HG03575 (cell line): ENCODE measurements around the gene ZCCHC2.

Source experiments
- ATAC-seq: cut with Tn5 transposase; IDR thresholded peaks from one replicate; pipeline ENCODE4 v1.9.1; 2021; ENCODE audit not compliant: unreplicated experiment, insufficient number of reproducible peaks, low FRiP score; ENCODE audit errors: extremely low read depth

Gene ZCCHC2

DNA sequence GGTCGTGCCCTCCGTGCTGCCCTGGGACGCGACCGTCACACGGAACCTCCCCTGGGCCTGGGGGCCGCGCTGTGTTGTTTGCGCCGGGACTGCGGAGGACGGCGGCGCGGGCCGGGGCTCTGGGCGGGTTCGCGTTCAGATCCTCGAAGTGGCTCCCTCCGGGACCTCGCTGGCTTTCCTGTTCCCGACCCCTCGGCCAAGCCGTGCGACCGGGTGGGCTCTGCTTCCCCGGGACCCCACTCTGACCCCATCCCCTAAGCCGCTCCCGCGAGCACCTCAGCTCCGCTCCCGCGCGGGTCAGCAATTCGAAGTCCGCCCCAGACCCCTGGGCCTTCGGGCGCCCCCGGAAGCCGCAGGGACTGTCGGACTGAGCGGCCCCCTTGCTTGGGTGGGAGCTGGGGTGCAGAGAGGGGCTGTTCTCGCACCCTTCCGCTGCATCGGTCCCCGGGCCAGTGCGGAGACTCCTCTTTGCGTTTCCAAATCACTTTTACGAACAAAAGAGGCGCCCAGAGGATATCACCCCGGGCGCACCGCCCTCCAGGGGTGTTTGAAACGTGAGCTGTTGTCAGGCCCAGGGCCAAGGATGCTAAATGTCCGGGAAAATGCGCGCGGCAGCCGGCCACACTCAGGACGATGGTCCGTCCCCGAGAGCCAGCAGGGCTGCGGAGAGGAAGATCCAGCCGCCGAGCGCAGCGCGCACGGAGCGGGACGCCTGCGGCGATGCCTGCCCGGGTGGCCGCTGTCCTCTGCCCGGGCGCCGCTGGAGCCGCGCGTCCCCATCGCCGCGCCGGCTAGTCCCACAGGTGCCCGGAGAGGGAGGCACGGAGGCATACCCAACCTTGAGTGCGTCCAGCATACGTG is 73.5 kb downstream of the ZCCHC2 start:
- ATAC-seq = no peak

DNA sequence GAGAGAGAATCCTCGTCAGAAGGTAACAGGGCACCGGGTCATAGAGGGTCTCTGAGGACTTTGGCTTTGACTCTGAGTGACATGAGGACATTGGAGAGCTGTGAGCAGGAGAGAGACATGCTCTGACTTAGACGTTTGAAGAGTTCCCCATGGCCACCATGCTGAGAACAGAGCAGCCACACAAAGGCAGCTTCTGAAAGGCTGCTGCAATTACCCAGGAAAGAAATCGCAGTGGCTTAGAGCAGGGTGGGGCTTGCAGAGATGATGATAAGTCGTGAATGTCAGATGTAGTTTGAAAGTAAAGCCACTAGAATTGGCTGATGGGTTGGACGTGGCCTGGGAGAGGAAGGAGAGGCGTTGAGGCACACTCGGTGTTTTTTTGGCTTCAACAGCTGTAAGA is 79.0 kb downstream of the ZCCHC2 start:
- no peak for ATAC-seq

DNA sequence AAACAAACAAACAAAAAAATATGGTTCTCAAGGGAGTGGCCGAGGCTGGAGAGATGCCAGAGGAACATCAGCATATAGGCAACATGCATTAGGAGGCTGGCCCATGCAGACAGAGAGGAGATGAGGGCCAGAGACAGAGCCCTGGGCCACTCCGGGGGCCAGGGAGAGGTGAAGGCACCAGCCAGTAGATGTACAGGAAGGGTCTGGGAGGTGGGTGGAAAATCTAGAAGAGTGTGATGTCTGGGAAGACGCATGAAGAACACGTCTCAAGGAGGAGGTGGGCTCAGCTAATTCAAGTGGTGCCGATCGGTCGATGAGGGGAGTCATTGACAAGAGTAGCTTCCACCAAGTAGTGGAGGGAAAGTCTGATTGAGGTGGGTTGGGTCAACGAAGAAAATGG is 79.9 kb downstream of the ZCCHC2 start:
- no peak for ATAC-seq

DNA sequence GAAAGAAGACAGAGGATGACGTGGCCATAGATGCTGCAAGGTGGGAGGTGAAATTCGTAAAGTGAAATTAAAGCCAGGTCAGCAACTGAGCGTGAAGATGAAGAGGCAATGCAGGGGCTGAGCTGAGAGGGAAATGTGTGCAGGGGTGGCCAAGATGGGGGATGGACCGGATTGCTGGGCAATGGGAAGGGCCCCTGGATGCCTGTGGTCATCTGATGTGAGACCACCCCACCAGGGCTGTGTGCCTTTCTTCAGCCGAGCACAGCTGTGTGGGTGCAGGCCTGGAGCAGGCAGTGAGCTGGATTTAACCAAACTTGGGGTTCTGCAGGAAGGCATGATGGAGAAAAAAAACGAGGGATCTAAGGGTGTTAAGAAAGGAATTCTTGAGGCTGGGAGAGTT is 80.4 kb downstream of the ZCCHC2 start:
- no peak for ATAC-seq

DNA sequence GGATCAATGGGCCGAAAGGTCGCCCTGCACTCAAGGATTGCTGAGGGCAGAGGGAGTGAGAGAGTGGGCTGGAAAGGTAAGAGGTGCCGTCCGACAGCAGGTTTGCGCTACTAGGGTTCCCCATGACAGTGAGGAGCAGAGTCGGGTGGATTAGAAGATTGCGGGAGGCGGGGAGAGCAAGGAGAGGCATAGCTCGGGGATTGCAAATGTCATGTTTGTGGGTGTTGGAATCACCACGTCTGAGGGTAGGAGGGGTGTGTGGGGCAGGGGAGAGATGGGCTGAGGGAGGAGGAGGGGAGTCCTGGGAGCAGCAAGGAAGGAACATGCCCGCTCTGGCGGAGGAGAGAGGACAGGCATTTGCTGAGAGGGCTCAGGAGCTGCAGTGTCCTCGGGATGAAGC is 81.2 kb downstream of the ZCCHC2 start:
- ATAC-seq = no peak

DNA sequence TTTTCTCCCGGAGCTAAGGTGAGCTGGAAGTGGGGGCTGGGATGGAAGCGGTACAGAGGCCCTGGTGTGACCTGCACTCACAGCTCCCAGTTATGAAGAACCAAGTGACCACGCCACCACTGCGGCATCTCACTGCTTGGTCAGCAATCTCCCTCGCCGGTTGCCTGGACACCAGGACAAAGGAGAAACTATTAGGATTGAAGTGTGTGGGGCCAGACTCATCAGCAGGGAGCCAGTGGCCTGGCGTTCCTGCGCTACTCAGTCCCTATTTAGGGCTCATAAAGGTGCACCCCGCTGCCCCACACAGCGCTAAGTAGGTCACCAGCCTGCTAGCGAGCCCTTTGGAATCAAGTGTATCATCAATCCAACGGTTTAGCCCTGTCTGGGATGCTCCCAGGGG is 82.9 kb downstream of the ZCCHC2 start:
- ATAC-seq = no peak

DNA sequence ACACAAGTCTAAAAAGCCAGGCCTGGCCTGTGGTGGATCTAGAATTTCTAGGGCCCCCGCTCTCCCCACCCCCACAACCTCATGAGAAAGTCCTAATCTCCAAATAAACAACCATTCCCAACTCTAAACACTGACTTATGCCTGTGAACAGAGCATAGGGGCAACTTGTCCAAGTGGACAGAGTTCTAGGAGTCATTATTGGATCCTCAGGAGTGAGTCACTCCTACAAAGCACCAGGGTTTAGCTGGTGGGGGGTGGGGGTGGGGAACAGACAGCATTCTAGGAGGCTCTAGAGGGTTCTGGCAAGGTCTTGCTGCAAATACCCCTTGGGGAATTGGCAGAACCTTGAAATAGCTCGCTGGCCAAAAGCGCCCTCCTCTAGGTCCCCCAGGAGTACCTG is 83.3 kb downstream of the ZCCHC2 start:
- ATAC-seq = no peak

DNA sequence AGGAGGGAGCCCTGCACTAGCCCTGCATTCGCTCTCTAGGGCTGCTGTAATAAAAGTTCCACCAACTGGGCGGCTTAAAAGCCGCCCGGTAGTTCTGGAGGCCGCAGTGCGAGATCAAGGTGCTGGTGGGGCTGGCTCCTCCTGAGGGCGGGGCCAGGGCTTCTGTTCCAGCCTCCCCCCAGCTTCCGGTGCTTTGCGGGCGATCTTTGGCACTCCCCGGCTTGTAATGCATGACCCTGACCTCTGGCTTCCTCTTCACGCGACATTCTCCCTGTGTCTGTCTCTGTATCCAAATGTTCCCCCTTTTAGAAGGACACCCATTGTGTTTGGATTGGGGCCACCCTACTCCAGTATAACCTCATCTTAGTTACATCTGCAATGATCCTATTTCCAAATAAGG is 84.5 kb downstream of the ZCCHC2 start:
- ATAC-seq = no peak

DNA sequence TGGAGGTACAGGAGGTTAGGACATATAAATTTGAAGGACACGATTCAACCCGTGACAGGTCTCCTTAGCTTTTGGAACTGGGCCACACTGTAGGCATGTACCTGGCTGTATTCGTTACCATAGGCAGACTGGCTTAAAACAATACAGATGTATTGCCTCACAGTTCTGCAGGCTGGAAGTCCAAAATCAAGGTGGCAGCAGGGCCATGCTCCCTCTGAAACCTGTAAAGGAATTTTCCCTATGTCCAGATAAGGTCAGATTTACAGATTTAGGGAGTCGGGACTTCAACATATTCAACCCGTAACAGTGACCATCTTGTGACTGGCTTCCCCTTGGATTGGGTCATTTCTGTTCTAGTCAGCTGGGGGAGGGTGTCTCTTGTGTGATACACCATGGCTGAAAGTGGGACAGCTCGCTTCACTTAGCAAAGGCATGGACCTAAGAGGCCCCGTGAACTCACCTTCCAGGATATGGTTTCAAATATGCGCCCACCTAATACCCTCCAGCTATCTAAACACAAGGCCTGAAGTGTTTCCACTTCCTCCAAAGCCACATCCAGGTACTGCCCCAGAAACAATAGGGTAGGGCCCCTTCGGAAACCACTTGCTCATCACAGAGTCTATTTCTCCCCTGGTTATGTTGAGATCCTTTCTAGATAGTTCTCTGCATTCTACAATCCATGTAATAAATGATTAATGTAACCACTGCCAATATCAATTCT is 85.0 kb downstream of the ZCCHC2 start:
- no peak for ATAC-seq

DNA sequence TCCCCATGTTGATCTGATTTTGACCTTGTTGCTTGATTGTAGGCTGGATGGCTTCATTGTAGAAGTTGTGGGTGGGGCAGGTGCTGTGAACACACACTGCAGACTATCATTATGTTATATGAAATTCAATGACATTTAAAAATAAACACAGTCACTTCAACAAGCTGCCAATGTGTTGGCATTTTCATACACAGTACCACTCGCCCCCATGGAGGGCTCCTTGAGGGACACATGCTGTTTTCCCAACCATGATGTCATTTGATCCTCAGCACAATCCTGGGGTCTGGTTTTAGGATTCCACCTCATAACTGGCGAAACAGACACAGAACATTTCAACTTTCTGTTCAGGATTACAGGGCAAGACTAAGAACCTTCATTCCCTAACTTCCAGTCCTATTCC is 86.9 kb downstream of the ZCCHC2 start:
- ATAC-seq = no peak

DNA sequence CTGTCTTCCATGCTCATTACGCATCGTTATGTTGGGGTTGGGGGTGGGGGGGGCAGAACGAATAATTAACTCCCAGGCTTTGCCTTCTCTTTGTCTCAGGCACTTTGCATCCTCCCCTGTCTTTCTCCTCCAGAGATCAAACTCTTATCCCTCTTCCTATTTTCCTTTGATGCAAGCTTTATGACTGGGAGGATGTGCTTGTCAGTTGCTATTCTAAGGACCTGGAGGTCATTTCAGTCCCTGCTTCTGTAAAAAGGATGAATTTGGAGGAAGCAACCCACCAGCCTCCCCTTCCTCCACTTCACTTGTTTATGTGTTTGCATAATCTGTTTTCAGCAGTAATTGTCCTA is 87.5 kb downstream of the ZCCHC2 start:
- no peak for ATAC-seq

DNA sequence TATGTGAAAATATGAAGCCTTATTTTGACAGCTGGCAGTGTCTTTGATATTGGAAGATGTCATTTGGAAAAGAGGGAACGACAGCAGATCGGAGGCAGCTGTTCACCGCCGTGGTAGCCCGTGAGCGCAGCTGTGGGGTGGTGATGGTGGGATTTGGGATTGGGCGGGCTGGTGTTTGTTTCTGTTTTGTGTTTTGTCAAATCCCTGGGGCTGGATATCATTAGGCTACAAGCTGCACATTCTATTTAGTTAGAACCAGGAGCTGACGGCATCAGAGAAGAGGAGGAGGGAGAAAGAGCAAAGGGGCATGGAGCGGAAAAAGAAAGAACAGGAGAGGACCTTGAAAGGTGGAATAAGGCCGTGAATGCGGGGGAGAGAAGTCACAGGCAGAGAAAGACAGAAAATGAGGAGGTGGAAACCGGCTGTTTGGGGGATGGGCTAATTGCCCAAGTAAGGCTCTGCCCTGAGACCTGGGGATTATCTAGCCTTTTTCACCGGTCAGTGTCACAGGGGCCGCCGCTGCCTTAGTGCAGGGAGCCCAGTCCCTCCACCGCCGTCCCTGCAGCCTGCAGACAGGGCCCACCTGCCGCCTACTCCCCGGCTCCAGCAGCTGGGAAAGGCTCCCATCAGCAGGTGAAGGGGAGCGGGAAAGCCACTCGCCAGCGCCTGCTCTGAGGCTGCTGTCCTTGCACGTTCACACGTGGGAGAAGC is 88.0 kb downstream of the ZCCHC2 start:
- ATAC-seq = no peak

DNA sequence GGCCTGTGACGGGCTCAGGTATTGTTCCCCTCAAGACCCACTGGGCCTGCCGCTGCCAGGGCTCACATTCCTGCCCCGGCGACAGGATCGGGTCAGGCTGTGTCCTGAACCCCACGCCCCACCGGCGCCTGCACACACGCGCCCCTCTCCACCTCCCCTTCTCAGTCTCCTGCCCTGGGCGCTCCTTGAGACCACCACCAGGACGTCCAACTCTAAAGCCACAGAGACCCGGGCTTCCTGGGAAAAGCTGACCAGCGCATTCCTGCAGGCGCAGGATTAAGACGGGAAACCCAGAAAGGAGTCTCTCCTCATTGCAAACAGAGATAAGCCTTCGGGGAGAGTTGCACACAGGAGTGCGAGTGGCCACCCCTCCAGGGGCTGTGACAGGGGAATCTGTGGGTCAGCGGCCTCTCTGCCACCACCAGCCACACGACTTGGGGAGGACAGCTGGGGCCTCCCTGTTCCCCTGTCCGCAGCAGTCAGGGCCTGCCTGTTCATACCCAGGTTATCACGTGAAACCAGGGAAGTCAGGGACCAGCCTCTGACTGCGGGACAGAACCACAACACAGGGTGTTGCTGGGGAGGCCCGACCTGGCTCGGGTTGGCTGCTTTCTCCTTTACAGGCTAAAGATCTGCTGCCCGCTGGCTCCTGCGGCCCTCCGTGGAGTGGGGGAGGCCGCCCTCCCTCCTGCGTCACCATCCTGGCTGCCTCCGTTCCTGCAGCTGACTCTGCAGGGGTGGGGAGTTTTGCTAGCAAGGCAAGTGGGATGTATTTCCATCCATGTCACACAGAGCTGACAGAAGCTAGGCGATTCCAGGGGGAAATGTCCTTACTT is 88.8 kb downstream of the ZCCHC2 start:
- no peak for ATAC-seq

DNA sequence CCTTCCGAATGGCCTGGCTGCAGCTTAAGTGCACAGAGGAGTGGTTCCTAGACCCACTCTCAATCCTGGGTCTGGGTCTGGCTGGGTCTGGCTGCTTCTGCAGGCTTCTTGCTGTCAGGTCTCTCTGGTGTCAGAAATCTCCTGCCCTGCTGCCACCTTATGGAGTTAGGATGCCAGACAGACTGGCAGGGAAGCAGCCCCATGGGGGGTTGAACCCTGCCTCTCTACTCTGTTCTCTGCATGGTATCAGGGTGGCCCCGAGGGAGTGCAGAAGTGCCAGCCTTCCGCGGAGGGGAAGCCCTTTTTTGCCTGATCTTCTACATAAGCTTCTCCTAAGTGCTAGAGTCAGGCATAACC is 89.4 kb downstream of the ZCCHC2 start:
- no peak for ATAC-seq

DNA sequence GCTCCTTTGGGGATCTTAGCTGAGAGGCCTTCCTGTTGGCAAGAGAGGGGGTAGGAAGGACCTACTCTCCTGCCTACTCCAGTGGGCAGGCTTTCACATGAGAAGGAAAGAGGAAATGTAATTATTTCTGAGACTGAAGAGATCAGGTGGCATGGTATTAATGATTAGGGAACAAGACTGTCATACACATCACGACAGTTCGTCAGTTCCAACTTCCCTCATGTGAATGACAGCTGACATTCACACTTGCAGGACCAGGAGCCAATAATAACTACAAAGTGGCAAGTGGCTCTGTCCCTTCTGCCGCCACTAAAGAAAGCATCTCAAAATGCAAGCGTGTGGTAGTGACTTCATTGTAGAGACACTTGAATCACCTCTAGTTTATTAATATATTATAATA is 90.0 kb downstream of the ZCCHC2 start:
- ATAC-seq = no peak

DNA sequence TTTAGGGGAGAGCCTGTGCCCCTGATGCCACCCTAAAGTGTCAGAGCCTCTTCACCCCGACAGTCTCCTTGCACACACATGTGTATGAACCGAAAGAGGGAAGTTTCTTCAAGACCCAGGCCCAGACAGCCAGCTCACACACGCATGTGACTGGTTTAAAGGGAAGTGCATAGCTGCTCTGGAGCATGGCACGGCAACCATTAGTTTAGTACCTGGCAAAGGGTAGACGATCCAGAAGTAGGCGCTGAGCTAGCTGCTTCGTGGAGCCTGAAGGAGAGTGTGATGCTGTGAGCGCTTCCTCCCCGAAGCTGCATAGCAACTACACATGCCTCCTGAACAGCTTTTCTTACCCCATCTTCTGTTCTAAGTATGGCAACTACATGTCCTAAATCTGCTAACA is 91.7 kb downstream of the ZCCHC2 start:
- ATAC-seq = no peak

DNA sequence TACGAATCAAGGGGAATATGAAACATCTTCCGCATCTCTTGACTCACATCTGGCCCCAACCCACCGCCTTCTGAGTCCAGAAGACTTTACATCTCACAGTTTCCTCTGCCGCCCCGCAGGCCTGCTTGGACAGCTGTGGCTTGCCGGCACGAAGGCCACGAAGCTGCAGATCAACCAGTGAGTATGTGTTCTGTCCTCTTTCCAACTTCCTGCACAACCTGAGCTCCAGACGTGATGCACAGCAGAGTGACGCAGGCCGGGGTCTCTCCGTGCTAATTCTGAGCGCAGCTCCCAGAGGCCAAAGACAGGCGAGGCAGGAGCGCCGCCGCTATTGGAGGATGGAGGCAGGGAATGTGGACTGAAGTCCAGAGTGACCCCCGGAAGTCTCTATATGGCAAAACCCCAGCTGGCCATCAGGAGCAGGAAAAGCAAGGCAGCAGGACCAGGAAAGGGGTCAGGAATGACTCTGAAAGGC is 93.5 kb downstream of the ZCCHC2 start:
- no peak for ATAC-seq

DNA sequence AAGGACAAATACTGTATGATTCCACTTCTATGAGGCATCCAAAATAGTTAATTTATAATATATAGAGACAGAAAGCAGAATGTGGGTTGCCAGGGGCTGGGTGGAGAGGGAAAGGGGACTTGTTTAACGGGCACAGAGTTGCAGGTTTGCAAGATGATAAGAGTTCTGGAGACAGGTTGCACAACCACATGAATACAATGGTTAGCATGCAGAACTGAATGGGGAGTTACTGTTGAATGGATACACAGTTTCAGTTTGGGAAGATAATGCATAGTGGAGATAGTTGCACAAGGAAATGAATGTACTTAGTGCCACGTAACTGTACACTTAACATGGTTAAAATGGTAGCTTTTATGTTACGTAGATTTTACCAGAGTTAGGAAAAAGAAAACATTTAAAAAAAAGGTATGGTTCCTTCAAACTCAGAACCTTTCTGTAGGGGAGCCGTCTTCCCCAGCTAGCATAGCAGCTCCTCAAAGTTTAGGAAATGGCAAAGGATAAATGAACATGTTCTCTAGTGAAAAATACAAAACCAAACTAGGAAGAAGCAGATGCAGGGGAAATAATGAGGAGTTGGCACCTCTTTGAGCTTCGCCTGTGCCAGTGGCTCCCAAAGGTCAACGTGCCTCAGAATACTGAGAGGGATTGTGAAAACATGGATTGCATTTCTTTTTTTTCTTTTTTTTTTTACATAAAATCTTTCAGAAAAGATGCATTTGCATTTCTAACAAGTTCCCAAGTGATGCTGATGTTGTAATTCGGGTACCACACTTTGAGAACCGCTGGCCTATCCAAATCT is 95.2 kb downstream of the ZCCHC2 start:
- no peak for ATAC-seq
